ENCODE results near the gene SERPINB6. TPM values are rescaled to one million over a fixed set of nuclear protein-coding genes. Genes with fewer than 3 reads are reported as not detected.
A peak's percentile ranks its signal among the peaks of the same experiment; 100 is the strongest.

SERPINB6 gene
- total RNA-seq, 1 donor from 2014 or later: 61.2 TPM

GRCh38 chr6:2966347-2966746 is 5.0 kb downstream of the SERPINB6 start:
- no peak for DNase-seq (ENCODE audit: extremely low spot score, unreplicated experiment)
- peaks cover 21% of the 10 kb centered on the region for H3K4me1 Mint-ChIP-seq (ENCODE audit: unreplicated experiment)
- no peaks in the 10 kb centered on the region for H3K9me3 Mint-ChIP-seq
- H3K36me3 Mint-ChIP-seq: no peaks in the 10 kb centered on the region
- TF ChIP-seq CTCF (conservative IDR thresholded peaks at IDR 0.05): no peak
- H3K4me3 Mint-ChIP-seq: no peak overlapping the region
- no peak overlapping the region for H3K27ac Mint-ChIP-seq
- H3K27me3 Mint-ChIP-seq: no peaks in the 10 kb centered on the region

GRCh38 chr6:2964793-2965505 is 6.4 kb downstream of the SERPINB6 start:
- no peak overlapping the region for H3K4me3 Mint-ChIP-seq
- H3K9me3 Mint-ChIP-seq: no peaks in the 10 kb centered on the region

GRCh38 chr6:2963756-2964155 is 7.6 kb downstream of the SERPINB6 start:
- DNase-seq (ENCODE audit: extremely low spot score, unreplicated experiment): no peak
- no peak for TF ChIP-seq CTCF (conservative IDR thresholded peaks at IDR 0.05)
- peaks cover 26% of the 10 kb centered on the region for H3K4me1 Mint-ChIP-seq (ENCODE audit: unreplicated experiment)
- H3K4me3 Mint-ChIP-seq: no peak overlapping the region
- H3K27me3 Mint-ChIP-seq: no peaks in the 10 kb centered on the region
- no peak overlapping the region for H3K27ac Mint-ChIP-seq
- H3K9me3 Mint-ChIP-seq: no peaks in the 10 kb centered on the region
- H3K36me3 Mint-ChIP-seq: no peaks in the 10 kb centered on the region

More at GRCh38 chr6:2964793-2965505, 6.4 kb downstream of the SERPINB6 start:
- Mint-ChIP-seq H3K36me3 (no peaks in the 10 kb centered on the region), H3K27ac (no peak overlapping the region), H3K27me3 (no peaks in the 10 kb centered on the region), H3K4me1 (ENCODE audit: unreplicated experiment) (peaks cover 27% of the 10 kb centered on the region)
- no peak for TF ChIP-seq CTCF (conservative IDR thresholded peaks at IDR 0.05)
- DNase-seq (ENCODE audit: extremely low spot score, unreplicated experiment): no peak

GRCh38 chr6:2962636-2963035 is 8.7 kb downstream of the SERPINB6 start:
- Mint-ChIP-seq H3K4me3 (no peak overlapping the region), H3K27ac (no peak overlapping the region), H3K36me3 (no peaks in the 10 kb centered on the region), H3K27me3 (no peaks in the 10 kb centered on the region), H3K9me3 (no peaks in the 10 kb centered on the region), H3K4me1 (ENCODE audit: unreplicated experiment) (peaks cover 27% of the 10 kb centered on the region)
- DNase-seq (ENCODE audit: extremely low spot score, unreplicated experiment): no peak
- no peak for TF ChIP-seq CTCF (conservative IDR thresholded peaks at IDR 0.05)

GRCh38 chr6:2962004-2962403 is 9.4 kb downstream of the SERPINB6 start:
- Mint-ChIP-seq H3K27me3 (no peaks in the 10 kb centered on the region), H3K4me1 (ENCODE audit: unreplicated experiment) (peaks cover 25% of the 10 kb centered on the region), H3K27ac (peak overlapping the region; percentile 86), H3K36me3 (no peaks in the 10 kb centered on the region), H3K4me3 (peak overlapping the region; percentile 59), H3K9me3 (no peaks in the 10 kb centered on the region)
- no peak for DNase-seq (ENCODE audit: extremely low spot score, unreplicated experiment)
- TF ChIP-seq CTCF (conservative IDR thresholded peaks at IDR 0.05): no peak

All from type B pancreatic cell (in vitro differentiated cells).